Glomerular endothelial cell (primary cell): ENCODE data around the gene KRTAP5-8. TPM values are rescaled to one million over a fixed set of nuclear protein-coding genes. Genes with fewer than 3 reads are reported as not detected.
A peak's percentile ranks its signal among the peaks of the same experiment; 100 is the strongest.
"Not testable (repeated sequence)": the region's sequence is repeated elsewhere in the genome, so short reads cannot be mapped to it uniquely, and the experiment has no call there.

Experiments used
- DNase-seq: peaks from one replicate; pipeline ENCODE4 v3.0.0-alpha.2; 2011; ENCODE audit warnings: low read depth, low spot score; ENCODE audit errors: extremely low read depth
- total RNA-seq: library from RNA; depleted of rRNA; stranded (reverse); fragments of >200 nt; gene quantifications from 2 replicates; pipeline ENCODE4 v1.2.3, GENCODE V29; 2015

The KRTAP5-8 gene, protein sequence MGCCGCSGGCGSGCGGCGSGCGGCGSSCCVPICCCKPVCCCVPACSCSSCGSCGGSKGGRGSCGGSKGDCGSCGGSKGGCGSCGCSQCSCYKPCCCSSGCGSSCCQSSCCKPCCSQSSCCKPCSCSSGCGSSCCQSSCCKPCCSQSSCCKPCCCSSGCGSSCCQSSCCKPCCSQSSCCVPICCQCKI
- not detected in 2 replicates for total RNA-seq

GRCh38 chr11:71537977-71538665 lies at the start of gene KRTAP5-8:
KRTAP5-8 (plus strand) TSS chr11:71538025; CDS start chr11:71538056, 31 bp downstream.
- DNase-seq: not testable (repeated sequence)

DNA sequence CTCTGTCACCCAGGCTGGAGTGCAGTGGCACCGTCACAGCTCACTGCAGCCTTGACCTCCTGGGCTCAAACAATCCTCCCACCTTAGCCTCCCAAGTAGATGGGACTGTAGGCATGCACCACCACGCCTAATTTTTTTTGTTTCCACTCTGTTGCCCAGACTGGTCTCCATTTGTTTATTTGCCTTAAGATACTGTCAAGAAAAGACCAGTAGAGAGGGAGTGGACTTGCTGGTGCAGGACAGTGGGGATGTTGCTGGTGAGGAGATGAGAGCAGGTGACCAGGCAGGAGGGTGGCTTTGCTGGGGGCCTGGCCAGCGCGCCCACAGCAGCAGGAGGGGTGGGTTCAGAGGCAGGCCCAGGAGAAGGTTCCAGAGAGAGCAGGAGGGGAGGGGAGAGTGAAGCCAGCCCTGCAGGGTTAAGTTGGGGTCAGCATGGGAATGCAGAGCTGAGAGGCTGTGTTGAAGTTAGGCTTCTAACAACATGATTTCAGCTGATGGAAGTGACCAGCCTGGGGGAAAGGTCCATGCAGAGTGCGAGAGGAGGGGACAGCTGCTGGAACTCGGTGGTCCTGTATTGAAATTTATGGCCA lies 49.0 kb upstream of the KRTAP5-8 start:
- DNase-seq: no peak

- peak; percentile 48 for DNase-seq
These were observed 48.3 kb upstream of the KRTAP5-8 start for GRCh38 chr11:71489311-71490043.

- DNase-seq: no peak
These were observed 47.6 kb upstream of the KRTAP5-8 start for GRCh38 chr11:71490044-71490730.

DNA sequence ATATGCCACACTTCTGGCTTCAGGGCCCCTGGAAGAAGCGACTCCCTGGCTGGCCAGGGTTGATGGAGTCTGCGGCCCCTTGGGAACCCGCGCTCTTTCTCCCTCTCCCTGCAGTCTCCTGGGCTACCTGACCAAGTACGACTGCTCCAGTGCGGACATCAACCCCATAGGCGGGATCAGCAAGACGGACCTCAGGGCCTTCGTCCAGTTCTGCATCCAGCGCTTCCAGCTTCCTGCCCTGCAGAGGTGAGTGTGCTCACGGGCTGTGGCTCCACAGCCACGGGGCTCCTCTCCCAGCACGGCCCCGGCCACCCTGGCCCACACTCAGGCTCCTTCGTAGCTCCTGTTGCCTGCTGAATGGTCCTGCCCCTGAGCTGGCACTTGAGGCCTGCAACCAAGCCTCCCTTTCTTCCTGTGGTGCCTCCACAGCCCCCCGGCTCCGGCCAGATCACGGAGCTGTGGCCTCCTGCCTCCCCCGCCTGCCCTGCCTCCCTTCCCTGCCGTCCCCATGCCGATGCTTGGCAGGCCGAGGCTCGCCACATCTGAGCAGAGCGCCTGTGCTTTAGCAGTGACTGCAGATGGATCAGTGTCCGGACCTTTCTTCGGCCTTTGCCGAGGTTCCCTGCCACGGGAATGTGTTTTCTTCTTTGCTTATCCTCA lies 47.0 kb upstream of the KRTAP5-8 start:
- DNase-seq: no peak

- no peak for DNase-seq
These were observed 46.3 kb upstream of the KRTAP5-8 start for GRCh38 chr11:71491531-71491930.

- no peak for DNase-seq
These were observed 45.9 kb upstream of the KRTAP5-8 start for GRCh38 chr11:71491940-71492339.

GRCh38 chr11:71495286-71496230 lies 42.3 kb upstream of the KRTAP5-8 start:
- no peak for DNase-seq

GRCh38 chr11:71496421-71496820 lies 41.4 kb upstream of the KRTAP5-8 start:
- DNase-seq: no peak

- DNase-seq: no peak
These were observed 39.7 kb upstream of the KRTAP5-8 start for GRCh38 chr11:71498091-71498490.

DNA sequence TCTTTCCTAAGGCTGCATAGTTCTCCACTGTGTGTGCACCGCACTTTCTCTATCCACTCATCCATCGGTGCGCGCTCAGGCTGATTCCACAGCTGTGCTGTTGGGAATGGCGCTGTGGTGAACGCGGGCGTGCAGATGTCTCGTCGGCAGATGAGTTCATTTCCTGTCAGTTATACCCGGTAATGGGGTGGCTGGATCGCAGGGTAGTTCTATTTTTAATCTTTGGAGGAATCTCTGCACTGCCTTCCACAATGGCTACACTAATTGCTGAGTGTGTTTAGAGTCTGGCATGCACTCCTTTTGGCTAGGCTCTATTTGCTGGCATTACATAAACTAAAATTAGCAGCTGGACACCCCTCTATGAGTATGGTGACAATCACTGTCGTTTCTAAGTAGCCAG lies 38.7 kb upstream of the KRTAP5-8 start:
- no peak for DNase-seq

DNA sequence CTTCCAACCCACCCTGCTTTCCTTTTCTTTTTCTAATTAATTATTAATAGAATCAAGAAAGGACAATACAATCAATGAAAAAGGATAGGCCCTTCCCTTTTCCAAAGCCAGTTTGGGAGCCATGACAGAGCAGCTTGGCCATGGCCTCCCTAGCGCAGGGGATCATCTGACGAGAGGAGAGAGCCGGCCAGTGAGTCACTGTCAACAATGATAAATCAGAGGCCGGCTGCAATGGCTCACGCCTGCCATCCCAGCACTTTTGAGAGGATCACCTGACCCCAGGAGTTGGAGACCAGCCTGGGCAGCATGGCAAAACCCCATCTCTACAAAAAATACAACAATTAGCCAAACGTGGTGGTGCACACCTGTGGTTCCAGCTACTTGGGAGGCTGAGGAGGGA lies 38.3 kb upstream of the KRTAP5-8 start:
- no peak for DNase-seq

DNA sequence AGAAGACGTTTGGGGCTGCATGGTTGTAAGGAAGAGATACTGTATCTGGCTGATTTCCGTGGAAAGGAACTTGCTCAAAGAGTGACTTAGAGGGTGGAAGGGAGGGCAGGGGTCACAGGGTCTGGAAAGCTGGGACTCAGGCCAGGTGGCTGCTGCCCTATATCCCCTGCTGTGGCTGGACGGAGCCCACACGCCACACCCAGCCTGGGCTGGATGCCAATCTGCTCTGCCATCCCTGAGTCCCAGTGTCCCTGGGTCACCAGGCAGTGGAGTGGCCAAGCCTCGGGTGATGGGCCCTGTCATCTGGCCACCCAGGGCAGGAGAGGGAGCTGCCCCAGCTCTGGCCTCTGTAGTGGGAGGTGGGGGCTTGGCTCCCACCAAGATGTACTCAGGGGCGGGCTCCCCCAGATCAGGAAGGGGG lies 37.2 kb upstream of the KRTAP5-8 start:
- no peak for DNase-seq

- DNase-seq: no peak
These were observed 36.5 kb upstream of the KRTAP5-8 start for GRCh38 chr11:71501071-71501985.

GRCh38 chr11:71502026-71502425 lies 35.8 kb upstream of the KRTAP5-8 start:
- DNase-seq: no peak

GRCh38 chr11:71502871-71503435 lies 34.9 kb upstream of the KRTAP5-8 start:
- DNase-seq: no peak

GRCh38 chr11:71504531-71504930 lies 33.3 kb upstream of the KRTAP5-8 start:
- DNase-seq: no peak

DNA sequence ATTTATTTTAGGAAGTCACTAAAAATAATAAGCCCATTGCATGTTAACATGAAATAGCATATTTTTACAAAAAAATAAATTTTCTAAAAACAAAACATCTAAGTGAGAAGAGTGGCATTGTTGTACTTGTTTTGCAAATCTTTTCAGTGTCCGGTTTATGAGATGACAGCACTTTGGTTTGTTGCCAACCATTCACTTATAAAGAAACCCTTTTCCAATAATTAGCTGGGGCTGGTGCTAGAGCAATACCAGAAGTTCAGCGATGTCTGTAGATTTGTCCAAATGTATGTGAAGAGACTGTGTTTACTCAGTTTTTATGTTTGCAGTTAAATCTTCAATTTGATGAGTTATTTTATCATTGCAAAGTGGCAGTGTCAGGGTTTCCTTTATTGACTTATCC lies 32.8 kb upstream of the KRTAP5-8 start:
- no peak for DNase-seq
